Neural progenitor cell (in vitro differentiated cells): ENCODE data around the gene MID1. TPM values are rescaled to one million over a fixed set of nuclear protein-coding genes. Genes with fewer than 3 reads are reported as not detected.

Experiments
- DNase-seq: peaks from one replicate; pipeline ENCODE4 v3.0.0-alpha.2; 2016; ENCODE audit warnings: low spot score
- H2AFZ ChIP-seq: fragments of 200-600 bp; sonication (generic); replicated peaks from 2 replicates; pipeline ENCODE4 v1.6.1; 2016; ENCODE audit warnings: antibody characterized with exemption
- H3F3A ChIP-seq: fragments of 200-600 bp; sonication (generic); 2 replicates; pipeline ENCODE4 v1.6.1; 2016; ENCODE audit warnings: antibody characterized with exemption, low read depth
- H3K27ac ChIP-seq: fragments of 200-600 bp; sonication (generic); 2 replicates; pipeline ENCODE4 v1.5.1; 2016; ENCODE audit warnings: mild to moderate bottlenecking
- H3K27me3 ChIP-seq: fragments of 200-600 bp; sonication (generic); 2 replicates; pipeline ENCODE4 v1.6.1; 2016; ENCODE audit warnings: mild to moderate bottlenecking, moderate library complexity
- H3K36me3 ChIP-seq: fragments of 200-600 bp; sonication (generic); 2 replicates; pipeline ENCODE4 v1.5.1; 2016
- H3K4me1 ChIP-seq: fragments of 200-600 bp; sonication (generic); 2 replicates; pipeline ENCODE4 v1.6.1; 2016; ENCODE audit warnings: mixed run types
- H3K4me2 ChIP-seq: fragments of 200-600 bp; sonication (generic); 2 replicates; pipeline ENCODE4 v1.6.1; 2016
- H3K4me3 ChIP-seq: fragments of 200-600 bp; sonication (generic); 2 replicates; pipeline ENCODE4 v1.5.1; 2016
- H3K79me2 ChIP-seq: fragments of 200-600 bp; sonication (generic); 2 replicates; pipeline ENCODE4 v1.6.1; 2016; ENCODE audit warnings: low read depth
- H3K9ac ChIP-seq: fragments of 200-600 bp; sonication (generic); 2 replicates; pipeline ENCODE4 v1.6.1; 2016
- H3K9me3 ChIP-seq: fragments of 200-600 bp; sonication (generic); 2 replicates; pipeline ENCODE4 v1.5.1; 2016; ENCODE audit warnings: low read depth
- H4K20me1 ChIP-seq: fragments of 200-600 bp; sonication (generic); 2 replicates; pipeline ENCODE4 v1.6.1; 2016; ENCODE audit warnings: low read depth
- H3K27ac Mint-ChIP-seq: 3 replicates; pipeline ENCODE4 v1.8.0; 2021; ENCODE audit warnings: mixed read lengths
- H3K27me3 Mint-ChIP-seq: 2 replicates; pipeline ENCODE4 v1.8.0; 2022; ENCODE audit warnings: low read depth, mild to moderate bottlenecking, inconsistent platforms, moderate library complexity, mixed read lengths; ENCODE audit not compliant: insufficient read depth
- H3K36me3 Mint-ChIP-seq: 3 replicates; pipeline ENCODE4 v1.8.0; 2021; ENCODE audit warnings: mixed read lengths
- H3K4me1 Mint-ChIP-seq: 3 replicates; pipeline ENCODE4 v1.8.0; 2021; ENCODE audit warnings: mixed read lengths
- H3K4me3 Mint-ChIP-seq: 3 replicates; pipeline ENCODE4 v1.8.0; 2021; ENCODE audit warnings: mild to moderate bottlenecking, moderate library complexity, mixed read lengths
- H3K9me3 Mint-ChIP-seq: 3 replicates; pipeline ENCODE4 v1.8.0; 2020; ENCODE audit warnings: mixed read lengths
- CTCF ChIP-seq: fragments of 200-600 bp; sonication (generic); IDR thresholded peaks from 2 replicates; pipeline ENCODE4 v1.5.1; 2017; ENCODE audit warnings: antibody characterized with exemption, mild to moderate bottlenecking
- EZH2 ChIP-seq: fragments of 200-600 bp; sonication (generic); IDR thresholded peaks from 2 replicates; pipeline ENCODE4 v1.6.1; 2017; ENCODE audit warnings: antibody characterized with exemption, mild to moderate bottlenecking, moderate library complexity
- EZH2phosphoT487 ChIP-seq: fragments of 200-600 bp; sonication (generic); IDR thresholded peaks from 2 replicates; pipeline ENCODE4 v1.6.1; 2017; ENCODE audit warnings: antibody characterized with exemption
- total RNA-seq: library from RNA; depleted of rRNA; stranded (reverse); fragments of >200 nt; gene quantifications from 2 replicates; pipeline ENCODE4 v1.2.3, GENCODE V29; 2015; ENCODE audit warnings: low replicate concordance

Gene MID1
- total RNA-seq, 1 donor from 2014 or later, result 29.5 TPM

- Histone ChIP-seq H2AFZ (no peak overlapping the region), H3K27ac (no peak overlapping the region), H3K36me3 (no peaks in the 10 kb centered on the region), H3K4me2 (no peak overlapping the region), H3K4me1 (no peaks in the 10 kb centered on the region), H3K27me3 (no peaks in the 10 kb centered on the region), H3K79me2 (no peaks in the 10 kb centered on the region), H3K4me3 (no peak overlapping the region), H3F3A (no peaks in the 10 kb centered on the region), H3K9me3 (no peaks in the 10 kb centered on the region), H4K20me1 (no peaks in the 10 kb centered on the region), H3K9ac (no peak overlapping the region)
- TF ChIP-seq EZH2, result no peak
- TF ChIP-seq CTCF, result no peak
- no peak for TF ChIP-seq EZH2phosphoT487
- Mint-ChIP-seq H3K4me1 (no peaks in the 10 kb centered on the region), H3K36me3 (peaks cover 34% of the 10 kb centered on the region), H3K4me3 (no peak overlapping the region), H3K27me3 (no peaks in the 10 kb centered on the region), H3K9me3 (peaks cover 2% of the 10 kb centered on the region), H3K27ac (no peak overlapping the region)
- DNase-seq, result no peak
Measured at GRCh38 chrX:10496345-10496965, 123.9 kb downstream of the MID1 start.

- H3K36me3 Mint-ChIP-seq, result peaks cover 32% of the 10 kb centered on the region
- Histone ChIP-seq H3K9ac (no peak overlapping the region), H3K4me2 (no peak overlapping the region), H3F3A (no peaks in the 10 kb centered on the region), H4K20me1 (no peaks in the 10 kb centered on the region), H3K9me3 (no peaks in the 10 kb centered on the region), H3K27me3 (no peaks in the 10 kb centered on the region), H3K79me2 (no peaks in the 10 kb centered on the region), H3K27ac (no peak overlapping the region), H3K36me3 (no peaks in the 10 kb centered on the region), H2AFZ (no peak overlapping the region), H3K4me1 (no peaks in the 10 kb centered on the region), H3K4me3 (no peak overlapping the region)
- H3K4me3 Mint-ChIP-seq, result no peak overlapping the region
- no peaks in the 10 kb centered on the region for H3K27me3 Mint-ChIP-seq
- H3K27ac Mint-ChIP-seq, result no peak overlapping the region
- DNase-seq, result no peak
- TF ChIP-seq EZH2phosphoT487 (no peak), CTCF (no peak), EZH2 (no peak)
- H3K4me1 Mint-ChIP-seq, result no peaks in the 10 kb centered on the region
- peaks cover 2% of the 10 kb centered on the region for H3K9me3 Mint-ChIP-seq
Measured at GRCh38 chrX:10495677-10496076, 124.7 kb downstream of the MID1 start.

- H3K4me1 Mint-ChIP-seq, result no peaks in the 10 kb centered on the region
- H3K36me3 Mint-ChIP-seq, result peaks cover 21% of the 10 kb centered on the region
- H3K9me3 ChIP-seq, result no peaks in the 10 kb centered on the region
- H3K4me3 ChIP-seq, result no peak overlapping the region
- TF ChIP-seq EZH2, result no peak
- no peak for TF ChIP-seq EZH2phosphoT487
- no peak for TF ChIP-seq CTCF
- no peaks in the 10 kb centered on the region for H4K20me1 ChIP-seq
- H3K27me3 Mint-ChIP-seq, result peaks cover 2% of the 10 kb centered on the region
- H3K4me2 ChIP-seq, result no peak overlapping the region
- no peak overlapping the region for H3K4me3 Mint-ChIP-seq
- H3F3A ChIP-seq, result no peaks in the 10 kb centered on the region
- H3K36me3 ChIP-seq, result no peaks in the 10 kb centered on the region
- no peaks in the 10 kb centered on the region for H3K9me3 Mint-ChIP-seq
- H3K27ac Mint-ChIP-seq, result no peak overlapping the region
- no peaks in the 10 kb centered on the region for H3K27me3 ChIP-seq
- H3K9ac ChIP-seq, result no peak overlapping the region
- no peak overlapping the region for H3K27ac ChIP-seq
- H3K4me1 ChIP-seq, result no peaks in the 10 kb centered on the region
- H2AFZ ChIP-seq, result no peak overlapping the region
- no peak for DNase-seq
- no peaks in the 10 kb centered on the region for H3K79me2 ChIP-seq
Measured at GRCh38 chrX:10492250-10492649, 128.1 kb downstream of the MID1 start.
